CD4-positive, alpha-beta memory T cell (primary cell): ENCODE measurements around the gene GPANK1. TPM values are rescaled to one million over a fixed set of nuclear protein-coding genes. Genes with fewer than 3 reads are reported as not detected.

Experiments used
- CTCF ChIA-PET: fragments of 350-600 bp; sonication (Branson Sonifier 250); formaldehyde crosslinking; loops from one replicate; lab custom pipeline; 2021; ENCODE audit warnings: inconsistent platforms; ENCODE audit not compliant: partially characterized antibody; lab: Charles Lee
- POLR2A ChIA-PET: fragments of 350-600 bp; sonication (Branson Sonifier 250); formaldehyde crosslinking; loops from one replicate; lab custom pipeline; 2021; ENCODE audit not compliant: partially characterized antibody; lab: Charles Lee
- DNase-seq, 5 donors: peaks; one replicate each; pipeline versions ENCODE4 v3.0.0 to v3.0.0-alpha.2; 2020 to 2022; ENCODE audit warnings: mixed read lengths in 1 of 5
- H3K27ac ChIP-seq: one replicate; pipeline ENCODE4 v1.7.0; 2013; ENCODE audit warnings: low read depth, low read length
- H3K27me3 ChIP-seq: 2 replicates; pipeline ENCODE4 v1.7.0; 2013; ENCODE audit warnings: mild to moderate bottlenecking, low read length, moderate library complexity; ENCODE audit not compliant: insufficient read depth
- H3K36me3 ChIP-seq: 2 replicates; pipeline ENCODE4 v1.7.0; 2013; ENCODE audit warnings: mild to moderate bottlenecking, low read length, moderate library complexity; ENCODE audit not compliant: insufficient read depth
- H3K4me1 ChIP-seq: 2 replicates; pipeline ENCODE4 v1.7.0; 2013; ENCODE audit warnings: mild to moderate bottlenecking, low read length, moderate library complexity; ENCODE audit not compliant: insufficient read depth
- H3K4me3 ChIP-seq, 2 donors: one replicate each; pipeline ENCODE4 v1.7.0; 2013; ENCODE audit warnings: low read length in 2 of 2, mild to moderate bottlenecking in 1 of 2
- H3K9me3 ChIP-seq, 2 donors: one replicate each; pipeline ENCODE4 v1.7.0; 2013; ENCODE audit warnings: low read length in 2 of 2, control low read depth in 1 of 2; ENCODE audit not compliant: control insufficient read depth in 1 of 2
- H3K27ac Mint-ChIP-seq, 7 donors: one replicate each; pipeline ENCODE4 v1.8.0; 2020 to 2021; ENCODE audit warnings: mixed read lengths in 7 of 7, mild to moderate bottlenecking in 6 of 7, inconsistent platforms in 3 of 7, moderate library complexity in 3 of 7
- H3K27me3 Mint-ChIP-seq, 2 donors: one replicate each; pipeline ENCODE4 v1.8.0; 2020 to 2021; ENCODE audit warnings: mixed read lengths in 2 of 2
- H3K36me3 Mint-ChIP-seq, 2 donors: one replicate each; pipeline ENCODE4 v1.8.0; 2020 to 2021; ENCODE audit warnings: mixed read lengths in 2 of 2, inconsistent platforms in 1 of 2, mild to moderate bottlenecking in 1 of 2
- H3K4me1 Mint-ChIP-seq, 4 donors: one replicate each; pipeline ENCODE4 v1.8.0; 2020 to 2021; ENCODE audit warnings: mixed read lengths in 4 of 4, mild to moderate bottlenecking in 1 of 4
- H3K4me3 Mint-ChIP-seq, 8 donors: one replicate each; pipeline ENCODE4 v1.8.0; 2020 to 2021; ENCODE audit warnings: mixed read lengths in 8 of 8, mild to moderate bottlenecking in 7 of 8, moderate library complexity in 6 of 8, inconsistent platforms in 3 of 8
- H3K9me3 Mint-ChIP-seq, 8 donors: one replicate each; pipeline ENCODE4 v1.8.0; 2020 to 2021; ENCODE audit warnings: mixed read lengths in 8 of 8, mild to moderate bottlenecking in 5 of 8, inconsistent platforms in 3 of 8, moderate library complexity in 1 of 8
- intact Hi-C: fragments of 100-400 bp; cut with micrococcal nuclease; formaldehyde crosslinking; loops from one replicate; pipeline ENCODE4 v1.15.1; 2023
- polyA plus RNA-seq, 2 donors: library from polyadenylated mRNA; unstranded; fragments of 300-500 nt; fragmentation: Illumina TruSeq; gene quantifications; one replicate each; pipeline ENCODE4 v1.2.3, GENCODE V29; 2021
- total RNA-seq, 2 experiments: library from RNA; stranded (reverse); gene quantifications; one replicate each; pipeline ENCODE4 v1.2.3, GENCODE V29; 2021

Gene GPANK1
- total and polyA plus RNA-seq, 4 experiments from 2014 or later: 16.7 to 25.5 (median 22.3) TPM

DNA sequence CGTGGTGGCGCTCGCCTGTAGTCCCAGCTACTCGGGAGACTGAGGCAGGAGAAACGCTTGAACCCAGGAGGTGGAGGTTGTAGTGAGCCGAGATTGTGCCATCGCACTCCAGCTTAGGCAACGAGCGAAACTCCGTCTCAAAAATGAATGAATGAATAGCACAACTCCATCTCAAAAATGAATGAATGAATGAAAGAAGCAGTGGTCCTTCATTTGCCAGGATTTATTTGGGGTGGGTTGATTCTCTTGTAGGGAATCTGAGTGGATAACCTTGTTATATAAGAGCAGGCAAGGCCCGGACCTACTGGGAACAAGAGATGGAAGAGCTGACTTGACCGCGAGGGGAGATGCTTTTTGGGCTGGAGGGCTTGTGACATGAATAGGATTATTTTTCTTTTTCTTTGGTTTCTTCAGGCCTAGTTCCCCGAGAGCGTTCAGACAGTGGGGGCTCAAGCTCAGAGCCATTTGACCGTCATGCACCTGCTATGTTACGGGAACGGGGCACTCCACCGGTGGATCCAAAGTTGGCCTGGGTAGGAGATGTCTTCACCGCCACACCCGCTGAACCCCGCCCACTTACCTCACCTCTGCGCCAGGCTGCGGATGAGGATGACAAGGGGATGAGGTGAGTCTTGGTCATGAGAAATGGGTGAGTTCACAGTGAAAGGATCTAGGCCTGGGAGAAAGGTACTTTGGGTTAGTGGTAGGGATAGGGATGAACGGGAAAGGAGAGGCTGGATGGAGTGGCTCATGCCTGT lies 34.4 kb downstream of the GPANK1 start:
- H3K27ac Mint-ChIP-seq: peak overlapping the region in 2 of 7 donors; percentile 8 to 36
- POLR2A ChIA-PET: interaction anchor here (1.2 to 1.8 kb wide), 2 partner anchors 13 to 21 kb away, joined by 4 to 6 read pairs; no protein-coding TSS in a partner anchor
- Histone ChIP-seq H3K4me1 (no peaks in the 10 kb centered on the region), H3K4me3 (no peak overlapping the region), H3K27ac (no peak overlapping the region), H3K36me3 (peaks cover 99% of the 10 kb centered on the region), H3K27me3 (no peaks in the 10 kb centered on the region), H3K9me3 (no peaks in the 10 kb centered on the region)
- peaks cover 0 to 5% (median 4%) of the 10 kb centered on the region in 4 donors for H3K4me1 Mint-ChIP-seq
- intact Hi-C loops: no loop called here
- H3K27me3 Mint-ChIP-seq: no peaks in the 10 kb centered on the region
- CTCF ChIA-PET: no interaction called here
- DNase-seq: no peak
- no peak overlapping the region for H3K4me3 Mint-ChIP-seq
- H3K36me3 Mint-ChIP-seq: peaks cover 57 to 91% of the 10 kb centered on the region in 2 donors
- no peaks in the 10 kb centered on the region for H3K9me3 Mint-ChIP-seq

DNA sequence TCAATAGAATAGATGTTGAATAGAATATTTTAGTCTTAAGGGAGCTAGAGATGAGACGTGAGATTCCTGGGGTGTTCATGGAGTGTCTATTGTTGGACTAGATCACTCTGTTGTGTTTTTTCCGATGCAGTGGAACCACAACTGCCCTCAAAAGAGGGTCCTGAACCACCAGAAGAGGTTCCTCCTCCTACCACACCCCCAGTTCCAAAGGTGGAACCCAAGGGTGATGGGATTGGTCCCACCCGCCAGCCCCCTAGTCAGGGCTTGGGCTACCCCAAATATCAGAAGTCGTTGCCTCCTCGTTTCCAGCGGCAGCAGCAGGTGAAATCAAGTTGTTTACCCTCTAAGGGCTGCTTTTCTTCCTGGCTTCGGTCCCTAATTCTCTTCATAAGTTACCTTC lies 35.8 kb downstream of the GPANK1 start:
- H3K27ac Mint-ChIP-seq: peak overlapping the region in 3 of 7 donors; percentile 24 to 78 (median 42)
- H3K27me3 Mint-ChIP-seq: no peaks in the 10 kb centered on the region
- CTCF ChIA-PET: no interaction called here

DNA sequence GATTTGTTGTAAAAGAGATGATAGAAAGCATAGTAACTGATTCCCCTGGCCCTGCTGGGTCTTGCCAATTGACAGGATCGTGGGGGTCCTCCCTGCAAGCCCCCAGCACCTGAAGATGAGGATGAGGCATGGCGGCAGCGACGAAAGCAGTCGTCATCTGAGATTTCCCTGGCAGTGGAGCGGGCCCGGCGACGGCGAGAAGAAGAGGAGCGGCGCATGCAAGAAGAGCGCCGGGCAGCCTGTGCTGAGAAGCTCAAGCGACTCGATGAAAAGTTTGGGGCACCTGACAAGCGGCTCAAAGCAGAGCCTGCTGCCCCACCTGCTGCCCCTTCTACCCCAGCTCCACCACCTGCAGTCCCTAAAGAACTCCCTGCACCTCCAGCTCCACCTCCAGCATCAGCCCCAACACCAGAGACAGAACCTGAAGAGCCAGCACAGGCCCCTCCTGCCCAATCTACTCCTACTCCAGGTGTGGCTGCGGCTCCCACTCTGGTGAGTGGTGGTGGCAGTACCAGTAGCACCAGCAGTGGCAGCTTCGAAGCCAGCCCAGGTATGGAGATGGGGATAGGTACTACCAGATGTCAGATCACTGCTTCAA lies 37.0 kb downstream of the GPANK1 start:
- no peaks in the 10 kb centered on the region for H3K27me3 Mint-ChIP-seq
- intact Hi-C loops: no loop called here
- H3K36me3 Mint-ChIP-seq: peaks cover 57 to 90% of the 10 kb centered on the region in 2 donors
- POLR2A ChIA-PET: interaction anchor here (1.0 kb wide), 1 partner anchor 25 kb away, joined by 3 read pairs; no protein-coding TSS in a partner anchor
- peaks cover 95% of the 10 kb centered on the region for H3K36me3 ChIP-seq
- peak overlapping the region in 3 of 7 donors; percentile 24 to 59 (median 51) for H3K27ac Mint-ChIP-seq
- H3K4me3 Mint-ChIP-seq: no peak overlapping the region
- H3K9me3 ChIP-seq: no peaks in the 10 kb centered on the region
- CTCF ChIA-PET: interaction anchor here (1.0 kb wide), 1 partner anchor 53 kb away, joined by 4 read pairs; the partner anchor contains the start of gene LY6G5C
- DNase-seq: no peak
- no peaks in the 10 kb centered on the region for H3K27me3 ChIP-seq
- no peaks in the 10 kb centered on the region for H3K4me1 ChIP-seq
- H3K4me1 Mint-ChIP-seq: peaks cover under 1 to 4% (median 3%) of the 10 kb centered on the region in 4 donors
- no peak overlapping the region for H3K27ac ChIP-seq
- H3K9me3 Mint-ChIP-seq: no peaks in the 10 kb centered on the region
- H3K4me3 ChIP-seq: no peak overlapping the region

More for the DNA sequence above, 35.8 kb downstream of the GPANK1 start:
- peaks cover 98% of the 10 kb centered on the region for H3K36me3 ChIP-seq
- Mint-ChIP-seq H3K9me3 (no peaks in the 10 kb centered on the region), H3K36me3 (peaks cover 57 to 91% of the 10 kb centered on the region in 2 donors), H3K4me3 (no peak overlapping the region), H3K4me1 (peaks cover 0 to 5% (median 4%) of the 10 kb centered on the region in 4 donors)
- DNase-seq: no peak
- POLR2A ChIA-PET: interaction anchor here (1.8 kb wide), 1 partner anchor 22 kb away, joined by 6 read pairs; no protein-coding TSS in a partner anchor
- no peaks in the 10 kb centered on the region for H3K27me3 ChIP-seq
- no peak overlapping the region for H3K27ac ChIP-seq
- intact Hi-C loops: no loop called here
- H3K4me1 ChIP-seq: no peaks in the 10 kb centered on the region
- H3K9me3 ChIP-seq: no peaks in the 10 kb centered on the region
- H3K4me3 ChIP-seq: no peak overlapping the region

DNA sequence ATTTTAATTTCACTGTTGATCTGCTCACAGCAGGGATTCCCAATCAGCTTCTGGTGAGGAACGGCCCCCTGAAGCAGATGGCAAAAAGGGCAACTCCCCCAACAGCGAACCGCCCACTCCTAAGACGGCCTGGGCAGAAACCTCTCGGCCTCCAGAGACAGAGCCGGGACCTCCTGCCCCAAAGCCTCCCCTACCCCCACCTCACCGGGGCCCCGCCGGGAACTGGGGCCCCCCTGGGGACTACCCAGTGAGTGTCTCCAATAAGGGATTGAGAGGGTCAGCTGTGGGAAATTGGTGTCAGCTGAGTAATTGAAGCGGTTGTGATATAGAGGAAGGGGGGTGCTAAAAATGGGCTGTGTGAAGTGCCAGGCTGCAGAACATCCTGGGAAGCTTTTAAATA lies 37.8 kb downstream of the GPANK1 start:
- H3K4me1 Mint-ChIP-seq: peaks cover 9 to 11% (median 10%) of the 10 kb centered on the region in 4 donors
- no peak for DNase-seq
- peaks cover 91% of the 10 kb centered on the region for H3K36me3 ChIP-seq
- H3K9me3 ChIP-seq: no peaks in the 10 kb centered on the region
- ChIA-PET CTCF (interaction anchor here (1.0 to 1.4 kb wide), 2 partner anchors 13 to 54 kb away, joined by 3 to 4 read pairs; partner anchors contain the start of gene LY6G5C), POLR2A (interaction anchor here (0.8 kb wide), 1 partner anchor 25 kb away, joined by 3 read pairs; the partner anchor contains the start of gene BAG6)
- no peak overlapping the region for H3K27ac ChIP-seq
- no peaks in the 10 kb centered on the region for H3K9me3 Mint-ChIP-seq
- peaks cover 56 to 92% of the 10 kb centered on the region in 2 donors for H3K36me3 Mint-ChIP-seq
- no peaks in the 10 kb centered on the region for H3K27me3 Mint-ChIP-seq
- no peak overlapping the region for H3K4me3 ChIP-seq
- peaks cover 8% of the 10 kb centered on the region for H3K4me1 ChIP-seq
- H3K27ac Mint-ChIP-seq: peak overlapping the region in 2 of 7 donors; percentile 44 to 72
- H3K4me3 Mint-ChIP-seq: no peak overlapping the region
- no peaks in the 10 kb centered on the region for H3K27me3 ChIP-seq
- intact Hi-C loops: no loop called here

DNA sequence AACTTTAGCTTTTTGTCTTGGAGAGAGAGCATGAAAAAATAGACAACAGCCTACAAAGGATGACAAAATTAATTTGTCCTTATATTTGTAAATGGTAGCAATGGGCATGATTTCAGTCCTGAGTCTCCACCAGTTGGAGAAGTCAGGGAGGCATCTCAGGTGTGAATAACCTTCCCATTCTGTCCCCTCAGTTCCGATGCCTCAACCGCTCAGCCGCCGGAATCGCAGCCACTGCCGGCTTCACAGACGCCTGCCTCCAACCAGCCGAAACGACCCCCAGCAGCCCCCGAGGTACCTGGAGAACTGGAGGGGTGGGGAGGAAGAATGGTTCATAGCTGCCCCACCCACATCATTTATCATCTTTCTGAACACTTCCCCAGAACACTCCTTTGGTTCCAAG lies 40.7 kb downstream of the GPANK1 start:
- ChIA-PET POLR2A (interaction anchor here (0.8 to 4.5 kb wide), 3 partner anchors 15 to 42 kb away, joined by 3 to 66 read pairs (median 6); partner anchors contain the start of genes BAG6 and LTB), CTCF (no interaction called here)
- Mint-ChIP-seq H3K9me3 (no peaks in the 10 kb centered on the region), H3K27me3 (no peaks in the 10 kb centered on the region), H3K4me3 (no peak overlapping the region), H3K27ac (peak overlapping the region in 1 of 7 donors; percentile 60), H3K4me1 (peaks cover 20 to 31% (median 24%) of the 10 kb centered on the region in 4 donors), H3K36me3 (peaks cover 37 to 77% of the 10 kb centered on the region in 2 donors)
- no peaks in the 10 kb centered on the region for H3K27me3 ChIP-seq
- H3K36me3 ChIP-seq: peaks cover 62% of the 10 kb centered on the region
- H3K4me1 ChIP-seq: peaks cover 19% of the 10 kb centered on the region
- intact Hi-C loops: no loop called here
- no peak overlapping the region for H3K27ac ChIP-seq
- no peak for DNase-seq
- no peak overlapping the region for H3K4me3 ChIP-seq
- H3K9me3 ChIP-seq: no peaks in the 10 kb centered on the region

DNA sequence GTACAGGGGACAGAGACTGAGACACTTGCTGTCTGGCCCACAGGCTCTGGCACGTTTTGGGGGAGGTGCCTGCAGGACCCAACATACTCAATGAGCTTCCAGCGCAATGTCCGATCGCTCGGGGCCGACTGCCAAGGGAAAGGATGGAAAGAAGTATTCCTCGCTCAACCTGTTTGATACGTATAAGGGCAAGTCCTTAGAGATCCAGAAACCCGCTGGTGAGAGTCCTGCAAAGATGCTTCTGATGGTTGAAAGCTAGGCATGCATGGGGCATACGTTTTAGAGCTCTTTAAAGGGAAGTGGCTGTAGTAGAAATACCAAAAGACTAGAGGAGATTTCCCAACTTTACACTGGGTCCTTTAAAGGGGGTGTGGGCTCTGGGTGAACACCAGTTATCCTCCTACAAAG lies 42.1 kb downstream of the GPANK1 start:
- ChIA-PET CTCF (interaction anchor here (0.6 to 1.8 kb wide), 8 partner anchors 11 to 241 kb away, joined by 3 to 8 read pairs (median 4); partner anchors contain the start of genes DDAH2 and GPANK1), POLR2A (interaction anchor here (0.6 to 4.5 kb wide), 16 partner anchors 10 to 554 kb away, joined by 3 to 66 read pairs (median 5); partner anchors contain the start of genes BAG6, DDX39B, EHMT2 and GPANK1)
- peak overlapping the region; percentile 10 for H3K27ac ChIP-seq
- peaks cover 20 to 31% (median 25%) of the 10 kb centered on the region in 4 donors for H3K4me1 Mint-ChIP-seq
- no peaks in the 10 kb centered on the region for H3K27me3 ChIP-seq
- intact Hi-C loops: no loop called here
- peaks cover 19% of the 10 kb centered on the region for H3K4me1 ChIP-seq
- H3K9me3 Mint-ChIP-seq: no peaks in the 10 kb centered on the region
- H3K4me3 ChIP-seq: no peak overlapping the region
- H3K27ac Mint-ChIP-seq: peak overlapping the region; percentile 16 to 99 (median 93)
- no peaks in the 10 kb centered on the region for H3K27me3 Mint-ChIP-seq
- peaks cover 48% of the 10 kb centered on the region for H3K36me3 ChIP-seq
- no peaks in the 10 kb centered on the region for H3K9me3 ChIP-seq
- DNase-seq: no peak
- H3K4me3 Mint-ChIP-seq: peak overlapping the region in 3 of 8 donors; percentile 1 to 92 (median 21)
- peaks cover 30 to 63% of the 10 kb centered on the region in 2 donors for H3K36me3 Mint-ChIP-seq
